Measurements from ENCODE around the gene PFKP.

PFKP gene

DNA sequence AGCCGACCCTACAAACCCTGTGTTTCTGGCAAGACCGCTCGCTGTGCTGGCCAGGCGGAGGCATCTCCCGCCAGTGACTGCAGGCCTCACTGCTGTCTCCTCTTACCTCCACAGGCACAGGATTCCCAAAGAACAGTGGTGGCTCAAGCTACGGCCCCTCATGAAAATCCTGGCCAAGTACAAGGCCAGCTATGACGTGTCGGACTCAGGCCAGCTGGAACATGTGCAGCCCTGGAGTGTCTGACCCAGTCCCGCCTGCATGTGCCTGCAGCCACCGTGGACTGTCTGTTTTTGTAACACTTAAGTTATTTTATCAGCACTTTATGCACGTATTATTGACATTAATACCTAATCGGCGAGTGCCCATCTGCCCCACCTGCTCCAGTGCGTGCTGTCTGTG lies 69.0 kb downstream of the PFKP start:
- DNase-seq (ENCODE audit: low spot score): no peak

DNA sequence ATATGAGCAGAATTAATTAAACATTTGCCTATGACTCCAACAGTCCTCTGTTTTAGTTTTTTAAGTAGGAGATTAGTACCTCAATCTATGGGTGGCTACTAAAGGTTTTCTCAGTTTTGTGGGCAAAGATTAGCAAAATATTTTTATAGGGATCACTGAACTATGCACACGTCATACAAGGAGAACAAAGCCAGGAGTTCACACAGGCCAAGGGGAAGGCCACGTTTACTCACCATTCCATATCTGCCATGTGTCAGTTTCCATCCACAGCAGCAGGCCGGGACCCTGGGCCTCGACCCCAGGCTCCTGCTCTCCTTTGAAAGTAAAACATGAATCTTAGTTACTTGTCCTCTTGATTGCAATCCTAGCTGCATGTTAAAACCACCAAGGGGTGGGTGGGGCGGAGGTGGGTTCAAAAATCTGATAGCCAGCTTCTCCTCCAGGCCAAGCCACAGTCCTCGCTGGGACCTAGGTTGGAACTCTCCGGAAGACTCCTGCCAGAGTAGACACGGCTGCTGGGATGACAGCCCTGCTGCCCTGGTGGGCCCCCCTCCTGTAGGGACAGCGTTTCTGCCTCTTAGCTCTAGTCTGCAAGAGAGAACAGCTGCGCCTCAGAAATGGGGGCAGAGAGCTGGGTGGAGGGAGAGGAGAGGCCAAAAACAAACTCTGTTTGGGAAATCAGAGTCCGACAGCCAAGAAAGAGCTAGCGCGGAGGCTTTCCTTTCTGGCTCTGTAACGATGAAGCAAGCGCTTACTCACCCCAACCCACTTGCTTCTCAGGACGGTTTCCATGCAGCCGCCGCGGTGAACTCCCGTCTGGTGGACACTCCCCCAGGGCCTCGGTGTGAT lies 69.6 kb downstream of the PFKP start:
- DNase-seq (ENCODE audit: low spot score): no peak

DNA sequence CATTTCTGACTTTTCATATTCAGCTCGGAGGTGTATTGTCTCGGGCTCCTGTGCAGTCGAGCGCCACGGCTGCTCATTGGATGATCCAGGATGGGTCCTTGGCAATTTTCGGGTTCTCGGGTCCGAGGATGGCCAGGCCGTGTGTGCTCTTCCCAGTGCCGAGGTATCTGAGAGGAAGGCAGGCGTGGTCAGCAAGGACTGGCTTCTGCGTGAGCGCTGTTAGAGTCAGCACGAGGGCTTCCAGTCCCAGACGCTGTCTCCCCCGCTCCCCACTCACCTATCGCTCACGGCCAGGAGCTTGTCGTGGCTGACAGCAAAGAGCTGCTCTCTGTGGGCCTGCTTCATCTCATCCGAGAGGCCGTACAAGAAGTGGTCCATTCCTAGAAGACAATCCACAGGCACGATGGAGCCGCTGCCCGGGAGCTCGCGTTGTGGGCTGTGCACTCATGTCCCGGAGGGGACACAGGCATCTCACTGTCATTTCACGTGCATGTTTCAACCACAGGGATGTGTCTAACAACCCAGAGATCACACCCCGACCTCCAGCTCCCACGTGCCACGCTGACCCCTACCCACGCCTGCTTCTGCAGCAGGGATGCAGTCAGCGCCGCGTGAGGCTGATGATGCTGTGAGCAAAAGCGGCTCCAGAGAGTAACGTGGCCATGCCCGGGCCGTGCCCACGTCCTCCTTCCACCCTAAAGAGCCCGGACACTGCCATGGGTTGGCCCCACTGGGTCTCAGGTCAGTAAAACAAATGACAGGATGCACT lies 70.8 kb downstream of the PFKP start:
- DNase-seq (ENCODE audit: low spot score): no peak

DNA sequence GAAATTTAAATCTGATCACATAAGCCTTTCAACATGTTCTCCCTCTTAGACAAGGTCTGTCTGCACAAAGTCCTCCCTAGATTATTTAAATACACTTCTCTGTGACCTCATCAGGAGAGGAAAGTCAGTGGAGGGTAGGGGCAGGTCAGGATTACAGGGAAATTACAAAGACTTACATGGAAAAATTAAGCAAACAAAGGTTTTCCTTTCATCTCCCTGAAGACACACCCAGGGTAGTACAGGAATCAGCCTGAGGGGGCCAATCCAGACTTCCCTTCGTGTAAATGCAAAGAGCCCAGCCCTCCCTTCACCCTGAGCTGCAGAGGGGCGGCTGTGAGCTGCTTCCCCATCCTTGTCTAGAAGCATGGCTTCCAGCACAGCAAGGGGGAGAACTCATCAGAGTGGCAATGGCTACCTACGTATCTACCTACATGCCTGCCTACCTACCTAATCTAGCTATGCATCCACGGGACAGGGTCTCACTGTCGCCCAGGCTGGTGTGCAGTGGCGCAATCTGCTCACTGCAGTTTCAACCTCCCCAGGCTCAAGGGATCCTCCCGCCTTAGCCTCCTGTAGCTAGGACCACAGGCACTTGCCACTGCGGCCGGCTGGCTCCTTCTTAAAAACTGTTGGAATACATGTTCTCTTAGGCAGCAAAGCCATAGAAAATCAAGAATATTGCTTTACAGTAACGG lies 72.0 kb downstream of the PFKP start:
- no peak for DNase-seq (ENCODE audit: low spot score)

DNA sequence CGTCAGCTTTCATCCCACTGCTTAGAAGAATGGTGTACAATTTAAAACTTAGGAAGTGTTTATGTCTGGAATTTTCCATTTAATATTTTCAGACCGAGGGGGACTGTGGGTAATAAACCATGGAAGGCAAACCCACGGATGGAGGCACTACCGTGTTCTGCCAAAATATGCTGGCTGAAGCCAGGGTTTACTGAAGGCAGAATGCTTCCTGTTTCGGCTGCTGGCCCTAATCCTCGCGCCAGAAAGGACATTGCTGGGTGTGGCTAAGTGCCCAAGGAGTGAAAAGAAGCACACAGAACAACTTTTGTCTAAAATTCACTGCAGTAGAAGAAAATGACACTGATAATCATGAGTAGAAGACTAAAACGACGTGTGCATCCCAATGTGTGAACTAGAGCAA lies 72.9 kb downstream of the PFKP start:
- DNase-seq (ENCODE audit: low spot score): no peak

DNA sequence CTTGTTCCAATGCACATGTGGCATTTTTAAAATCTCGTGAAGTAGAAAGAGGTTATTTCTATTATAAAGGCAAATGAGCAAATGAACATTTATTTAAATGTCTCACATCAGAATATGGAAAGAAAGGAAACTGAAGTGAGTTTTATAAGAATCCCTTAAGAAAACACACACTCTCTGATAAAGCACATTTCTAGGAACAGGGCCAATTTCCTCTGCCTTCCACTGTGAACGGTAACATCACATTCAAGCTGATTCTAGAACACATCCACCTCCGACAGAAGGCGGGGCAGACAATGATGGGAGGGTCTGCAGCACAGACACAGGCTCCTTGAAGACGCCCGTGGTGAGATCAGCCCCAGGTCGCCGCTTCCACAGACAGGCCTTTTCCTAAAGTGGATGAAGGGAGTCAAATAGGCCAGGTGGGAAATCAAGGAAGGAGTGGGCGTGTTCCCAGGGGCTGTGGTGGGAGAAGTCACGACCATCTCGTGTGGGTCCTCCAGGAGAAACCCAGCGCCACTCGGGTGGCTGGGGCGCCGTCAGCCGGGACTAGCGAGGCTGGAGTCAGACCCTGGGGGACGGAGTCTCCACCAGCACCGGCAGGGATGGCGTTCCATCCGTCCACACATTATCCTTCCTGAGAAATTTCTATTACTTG lies 74.1 kb downstream of the PFKP start:
- DNase-seq (ENCODE audit: low spot score): no peak

DNA sequence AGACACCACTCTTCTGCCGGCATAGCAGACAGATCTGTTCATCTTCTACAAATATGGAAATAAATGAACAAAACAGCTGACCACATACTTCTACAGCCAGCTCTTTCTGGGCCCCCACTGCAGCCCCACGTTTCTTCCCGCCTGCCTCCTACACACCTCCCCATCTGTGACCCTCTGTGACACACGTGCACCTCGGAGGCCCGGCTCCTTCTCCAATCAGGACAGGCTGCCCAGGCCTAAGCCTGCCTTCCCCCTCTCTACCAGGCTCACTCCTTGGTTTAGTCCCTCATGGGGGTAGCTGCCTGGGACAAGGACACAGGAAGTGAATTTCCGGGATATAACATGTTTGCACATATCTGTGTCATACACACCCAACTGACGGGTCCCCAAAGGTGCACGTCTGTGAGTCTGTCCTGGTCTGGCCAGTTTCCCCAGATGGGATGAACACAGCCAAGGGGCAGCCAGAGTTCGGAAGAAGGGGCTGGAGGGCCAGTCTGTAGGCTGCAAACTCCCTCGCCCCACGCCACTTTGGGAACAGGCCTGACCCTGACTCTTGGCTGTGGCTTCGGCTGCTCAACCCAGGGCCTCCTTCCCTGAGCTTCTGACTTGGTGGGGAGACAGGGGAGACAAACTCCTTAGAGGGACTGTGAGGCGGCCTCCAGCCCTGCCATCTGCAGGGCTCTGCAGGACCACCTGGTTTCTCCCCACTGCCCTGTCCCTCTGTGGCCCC lies 75.0 kb downstream of the PFKP start:
- no peak for DNase-seq (ENCODE audit: low spot score)

DNA sequence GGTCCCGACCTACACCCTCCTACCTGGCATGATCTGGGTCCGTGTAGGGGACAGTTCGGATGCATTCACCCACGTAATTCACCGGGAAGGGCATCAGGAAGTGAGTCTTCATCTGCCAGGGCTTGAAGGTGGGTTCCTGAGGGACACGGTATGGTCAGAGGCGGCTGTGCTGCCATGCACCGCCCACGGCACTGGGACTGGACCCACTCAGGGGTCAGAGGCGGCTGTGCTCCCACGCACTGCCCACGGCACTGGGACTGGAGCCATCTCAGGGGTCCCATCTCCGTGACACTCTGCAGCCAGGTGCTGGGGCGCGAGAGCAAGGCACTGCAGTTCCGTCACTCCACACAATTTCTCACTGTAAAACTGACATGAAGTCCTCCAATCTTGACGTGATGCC lies 76.0 kb downstream of the PFKP start:
- DNase-seq (ENCODE audit: low spot score): no peak

DNA sequence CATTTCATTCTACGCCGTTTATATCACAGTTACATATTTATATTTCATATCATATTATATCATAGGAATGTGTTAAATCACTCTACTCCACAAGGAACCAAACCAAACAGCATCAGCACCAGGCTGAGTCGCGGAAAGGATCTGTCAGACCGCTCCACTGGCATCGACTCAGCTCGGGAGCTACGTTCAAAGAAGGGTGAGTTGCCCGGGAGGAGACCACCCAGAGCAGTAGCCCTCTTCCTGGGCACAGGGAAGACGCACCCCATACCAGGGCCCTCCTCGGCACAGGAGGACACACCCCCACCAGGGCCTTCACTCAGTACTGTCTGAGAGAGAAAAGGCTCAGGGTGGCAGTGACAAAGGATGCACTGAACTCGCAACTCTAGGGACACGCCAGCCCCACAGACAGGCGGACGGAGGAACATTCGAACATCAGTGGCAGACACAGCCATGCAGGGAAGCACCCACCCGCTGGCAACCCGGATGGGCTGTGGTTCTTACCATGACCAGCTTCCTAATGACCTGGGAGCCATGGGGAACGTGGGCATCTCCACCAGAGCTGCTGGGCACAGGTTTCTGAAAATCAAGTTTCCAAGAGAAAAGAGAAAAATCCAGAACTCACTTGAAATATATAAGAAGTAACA lies 76.6 kb downstream of the PFKP start:
- no peak for DNase-seq (ENCODE audit: low spot score)

DNA sequence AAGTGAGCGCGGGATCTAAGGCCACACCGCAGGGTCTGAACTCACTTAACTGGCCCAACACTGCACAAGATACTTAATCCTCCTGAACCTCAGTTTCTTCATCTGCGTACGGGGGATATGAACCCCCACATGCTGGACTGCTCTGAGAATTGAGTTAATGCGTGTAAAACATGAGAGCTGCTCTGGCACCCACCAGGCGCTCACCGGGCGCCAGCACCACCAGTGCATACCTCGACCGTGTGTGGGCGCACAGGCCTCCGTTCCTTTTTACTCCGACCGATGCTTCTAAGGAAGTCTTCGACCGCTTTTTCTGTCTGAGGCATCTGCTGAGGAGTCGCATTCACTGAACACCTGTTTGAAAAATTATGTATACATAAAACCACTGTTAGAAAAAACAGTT lies 78.0 kb downstream of the PFKP start:
- no peak for DNase-seq (ENCODE audit: low spot score)

DNA sequence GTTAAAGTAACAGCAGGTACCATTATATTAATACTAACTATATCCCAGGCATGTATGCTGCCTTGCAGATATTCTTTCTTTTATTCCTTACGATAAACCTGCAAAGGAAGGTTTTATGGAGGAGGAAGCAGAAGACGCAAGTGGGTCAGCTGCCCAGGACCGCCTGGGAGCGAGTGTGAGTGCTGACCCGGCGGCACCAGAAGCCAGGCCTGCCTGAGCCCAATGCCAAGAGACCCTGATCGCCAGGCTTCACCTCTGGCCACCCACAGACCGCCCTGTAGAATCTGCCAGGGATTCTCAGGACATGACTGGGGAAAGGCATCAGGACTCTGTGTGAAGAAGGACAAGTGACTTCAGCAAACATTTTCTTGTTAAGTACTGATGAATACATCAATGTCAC lies 78.9 kb downstream of the PFKP start:
- no peak for DNase-seq (ENCODE audit: low spot score)

DNA sequence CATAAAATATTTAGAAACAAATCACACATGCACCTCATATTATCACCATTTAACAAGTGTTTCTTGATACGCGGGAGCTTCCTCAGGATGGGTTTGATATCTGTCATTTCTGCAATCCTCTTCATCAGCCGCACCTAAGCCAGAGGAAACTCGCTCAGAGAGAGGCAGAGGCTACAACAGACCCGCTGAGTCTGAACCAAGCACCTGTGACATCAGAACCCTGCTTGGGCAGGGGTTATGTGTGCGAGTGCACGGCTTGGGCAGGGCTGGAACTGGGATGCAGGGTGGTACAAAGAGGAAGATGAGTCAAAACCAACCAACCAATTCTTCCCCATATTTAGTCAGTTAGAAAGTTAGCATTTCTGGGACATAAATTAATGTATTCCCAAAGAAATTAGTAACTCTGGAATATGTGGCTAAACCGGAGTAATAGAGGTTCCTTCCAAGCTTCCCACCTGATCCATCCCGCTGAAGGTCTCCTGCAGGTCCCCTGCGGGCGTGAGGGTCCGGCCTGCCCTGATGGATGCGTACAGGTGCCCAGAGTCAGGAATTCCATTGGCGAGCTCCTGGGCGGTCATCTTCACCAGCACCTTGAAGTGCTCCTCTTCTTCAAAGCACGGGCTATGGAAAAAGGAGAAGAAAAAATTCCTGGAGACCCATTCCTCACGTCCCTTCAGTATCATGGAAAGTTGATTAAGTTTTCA lies 79.9 kb downstream of the PFKP start:
- DNase-seq (ENCODE audit: low spot score): no peak

DNA sequence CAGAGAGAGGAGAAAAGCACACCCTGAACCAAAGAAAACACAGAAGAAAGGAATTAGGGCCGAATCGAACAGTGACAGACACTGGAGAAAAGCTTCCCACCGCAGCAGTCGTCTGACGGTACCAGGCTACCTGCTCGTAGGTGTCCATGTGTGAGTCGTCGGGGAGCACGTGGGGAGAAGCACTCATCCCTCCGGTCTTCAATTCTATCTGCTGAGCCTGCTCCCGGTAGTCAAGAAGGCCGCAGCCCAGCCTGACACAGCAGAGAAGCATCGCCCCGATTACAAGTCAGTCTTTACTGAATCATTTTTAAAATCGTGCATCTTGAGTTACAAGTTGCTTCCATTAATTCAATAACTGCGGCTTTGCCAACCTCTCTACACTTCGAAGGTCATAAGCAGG lies 80.7 kb downstream of the PFKP start:
- DNase-seq (ENCODE audit: low spot score): no peak

DNA sequence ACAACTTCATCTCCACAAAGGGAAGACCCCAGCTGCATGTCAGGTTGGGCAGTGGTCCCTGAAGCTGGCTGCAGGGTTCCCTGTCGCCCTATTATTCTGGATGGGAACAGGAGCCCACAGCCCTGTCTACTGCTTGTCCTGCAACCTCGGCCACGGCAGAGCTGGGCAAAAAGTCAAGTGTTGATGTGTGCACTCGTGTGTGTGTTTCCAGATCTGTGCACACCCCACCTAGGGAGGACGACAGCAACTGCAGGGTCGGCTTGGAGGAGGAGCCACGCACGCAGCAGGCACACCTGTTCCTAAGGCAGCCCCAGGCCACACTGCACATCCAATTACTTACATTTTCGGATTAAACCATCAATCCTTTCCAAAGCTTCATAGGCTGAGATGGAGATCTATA lies 81.6 kb downstream of the PFKP start:
- DNase-seq (ENCODE audit: low spot score): no peak

DNA sequence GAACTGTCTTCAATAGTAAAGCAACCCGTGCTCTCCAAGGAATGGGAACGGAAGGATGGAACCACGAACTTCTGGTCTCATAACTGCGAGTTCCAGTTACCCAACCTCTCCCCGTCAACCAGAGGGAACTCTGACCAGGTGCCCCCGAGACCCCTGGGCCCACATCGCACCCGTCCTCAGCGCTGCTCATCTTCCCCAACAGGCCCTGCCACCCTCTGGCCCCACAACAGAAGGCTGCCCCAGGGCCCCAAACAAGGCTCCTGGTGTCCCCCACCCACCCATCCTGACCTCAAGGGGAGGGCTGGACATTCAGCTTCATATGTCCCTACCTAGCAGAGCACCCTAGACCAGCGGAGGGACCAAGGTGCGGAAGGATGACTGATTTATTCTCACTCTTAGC lies 82.6 kb downstream of the PFKP start:
- no peak for DNase-seq (ENCODE audit: low spot score)

DNA sequence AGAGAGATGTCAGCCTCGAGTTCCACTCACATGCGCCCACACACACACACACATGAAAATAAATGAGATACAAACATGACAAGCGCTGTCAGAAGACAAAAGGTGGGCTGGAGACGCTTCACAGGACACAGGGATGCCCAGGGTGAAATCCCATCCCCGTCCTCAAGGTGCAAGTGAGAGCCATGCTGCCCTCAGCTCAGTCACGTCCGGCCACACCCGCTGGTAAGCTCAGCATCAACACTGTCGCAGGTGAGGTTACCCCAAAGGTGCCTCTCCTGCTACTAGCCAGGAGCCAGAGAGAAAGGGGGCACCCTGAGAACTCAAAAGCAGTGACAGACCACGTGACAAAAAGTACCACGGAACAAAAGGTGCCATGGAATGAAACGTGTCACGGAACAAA lies 83.0 kb downstream of the PFKP start:
- DNase-seq (ENCODE audit: low spot score): no peak

DNA sequence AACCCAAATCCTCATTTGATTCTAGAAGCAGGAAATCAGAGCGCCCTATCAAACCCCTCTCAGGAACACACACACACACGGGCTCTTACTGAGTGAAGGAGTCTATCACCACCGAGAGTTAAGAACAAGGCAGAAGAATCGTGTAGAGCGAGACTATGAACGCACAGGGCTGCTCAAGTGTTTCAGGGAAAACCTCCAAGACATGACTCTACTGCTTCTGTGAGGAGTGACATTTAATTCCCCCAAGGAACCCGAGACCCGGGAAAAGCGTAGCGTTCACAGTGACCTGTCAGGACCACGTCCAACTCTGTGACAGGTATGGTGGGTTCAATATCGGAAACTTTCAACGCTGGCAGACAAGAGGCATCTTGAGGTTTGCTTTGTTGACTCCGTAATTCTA lies 83.6 kb downstream of the PFKP start:
- DNase-seq (ENCODE audit: low spot score): no peak

DNA sequence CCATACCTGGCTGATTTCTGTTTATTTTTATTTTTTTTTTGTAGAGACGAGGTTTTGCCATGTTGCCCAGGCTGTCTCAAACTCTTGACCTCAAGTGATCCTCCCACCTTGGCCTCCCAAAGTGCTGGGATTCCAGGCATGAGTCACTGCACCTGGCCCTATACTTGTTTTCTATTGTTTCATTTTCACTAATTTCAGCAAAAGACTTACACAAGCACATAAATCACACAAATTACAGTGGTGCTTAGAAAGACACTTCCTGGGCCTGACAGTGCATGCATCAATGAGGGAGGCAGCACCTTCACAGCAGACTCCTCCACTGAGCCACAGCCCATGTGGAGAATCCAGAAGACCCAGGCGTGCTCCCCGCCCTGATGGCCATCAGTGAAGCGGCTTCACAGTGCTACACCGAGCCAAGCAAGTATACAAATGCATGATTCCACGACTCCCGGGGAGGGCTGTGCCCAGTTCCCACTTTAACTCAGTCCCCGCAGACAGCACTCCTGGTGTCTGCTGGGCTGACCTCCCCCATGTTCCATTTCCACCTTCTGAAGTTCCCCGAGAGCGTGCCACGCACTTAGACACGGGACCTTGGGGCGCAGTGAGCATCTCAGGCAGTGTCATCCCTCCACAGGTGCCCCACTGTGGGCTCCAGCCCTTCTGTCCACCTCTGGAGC lies 84.7 kb downstream of the PFKP start:
- no peak for DNase-seq (ENCODE audit: low spot score)

DNA sequence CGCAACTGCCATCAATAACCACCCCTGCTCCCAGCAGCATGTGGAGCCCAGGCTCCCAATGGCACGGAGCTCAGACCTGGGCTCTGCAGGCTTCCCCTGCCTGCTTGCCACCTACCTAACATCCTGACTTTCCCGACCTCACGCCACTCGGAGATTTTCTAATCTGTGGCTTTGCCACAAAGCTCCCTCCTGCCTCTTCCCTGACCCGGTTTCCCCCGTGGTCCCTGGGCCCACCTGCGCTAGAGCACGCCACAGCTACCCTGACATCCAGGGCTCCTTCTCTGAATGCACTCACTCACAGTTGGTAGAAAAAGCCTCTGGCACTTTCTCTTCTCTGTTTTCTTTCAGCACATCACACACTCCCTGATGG lies 85.2 kb downstream of the PFKP start:
- DNase-seq (ENCODE audit: low spot score): no peak

DNA sequence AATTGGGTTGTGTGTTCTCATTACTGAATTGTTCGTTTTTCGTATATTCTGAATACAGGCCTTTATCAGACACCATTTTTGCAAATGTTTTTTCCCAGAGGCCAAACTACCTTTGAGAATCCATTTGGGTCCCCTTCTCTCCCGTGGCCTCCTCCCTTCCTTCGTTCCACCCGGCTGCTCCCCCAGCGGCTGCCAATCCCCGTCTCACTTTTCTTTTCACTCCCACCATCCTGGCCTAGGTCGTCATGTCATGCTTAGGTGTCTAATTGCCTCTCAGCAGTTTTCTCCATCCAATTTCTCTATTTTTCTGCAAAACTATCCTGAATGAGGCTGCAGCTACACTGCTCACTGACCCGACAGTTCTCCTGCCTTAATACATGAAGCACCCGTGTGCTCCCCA lies 87.3 kb downstream of the PFKP start:
- DNase-seq (ENCODE audit: low spot score): no peak

All from RKO (cell line).